Fibroblast of lung (primary cell): ENCODE data around the gene ATP6V0C.

Source experiments
- CTCF ChIP-seq, 2 donors: IDR thresholded peaks in 1 of 2; conservative IDR thresholded peaks in 1 of 2; 1 replicate in 1 of 2; 2 replicates in 1 of 2; pipeline ENCODE4 v1.5.1; 2011 to 2012; ENCODE audit warnings: low read length in 2 of 2, control low read depth in 1 of 2, inconsistent platforms in 1 of 2, low read depth in 1 of 2, mild to moderate bottlenecking in 1 of 2
- EZH2 ChIP-seq: IDR thresholded peaks from 2 replicates; pipeline ENCODE4 v1.5.1; 2012; ENCODE audit warnings: low read length, control low read depth, mild to moderate bottlenecking; ENCODE audit errors: missing control alignments

- TF ChIP-seq CTCF (conservative IDR thresholded peaks at IDR 0.05 in 1 of 2, IDR thresholded peaks at IDR 0.05 in 1 of 2; ENCODE audit: low read depth in 1 of 2, low read length in 2 of 2) (no peak), EZH2 (no peak)
Measured at GRCh38 chr16:2535625-2536013, 21.9 kb downstream of the ATP6V0C start.
